Measurements from ENCODE around the gene PHYH. TPM values are rescaled to one million over a fixed set of nuclear protein-coding genes. Genes with fewer than 3 reads are reported as not detected.
"Not testable (repeated sequence)": the region's sequence is repeated elsewhere in the genome, so short reads cannot be mapped to it uniquely, and the experiment has no call there.

Gene PHYH
- total RNA-seq, 1 donor from 2014 or later, result 10.9 TPM

- no peak for DNase-seq
Measured at GRCh38 chr10:13319166-13319565, 19.3 kb upstream of the PHYH start.

- peak; percentile 72 for DNase-seq
Measured at GRCh38 chr10:13317474-13317873, 17.6 kb upstream of the PHYH start.

GRCh38 chr10:13316635-13317311, 16.9 kb upstream of the PHYH start:
- DNase-seq, result no peak

- DNase-seq, result no peak
Measured at GRCh38 chr10:13315361-13315760, 15.5 kb upstream of the PHYH start.

GRCh38 chr10:13311177-13311575, 11.3 kb upstream of the PHYH start:
- no peak for DNase-seq

GRCh38 chr10:13310518-13311176, 10.8 kb upstream of the PHYH start:
- DNase-seq, result no peak

GRCh38 chr10:13309792-13310191, 9.9 kb upstream of the PHYH start:
- no peak for DNase-seq

- no peak for DNase-seq
Measured at GRCh38 chr10:13308096-13308495, 8.2 kb upstream of the PHYH start.

GRCh38 chr10:13306103-13306502, 6.2 kb upstream of the PHYH start:
- DNase-seq, result no peak

- DNase-seq, result no peak
Measured at GRCh38 chr10:13302821-13303555, 3.1 kb upstream of the PHYH start.

- no peak for DNase-seq
Measured at GRCh38 chr10:13298748-13299436, 972 bp downstream of the PHYH start.

- DNase-seq, result no peak
Measured at GRCh38 chr10:13296476-13296875, 3.4 kb downstream of the PHYH start.

GRCh38 chr10:13294784-13295183, 5.1 kb downstream of the PHYH start:
- no peak for DNase-seq

GRCh38 chr10:13291821-13292773, 7.8 kb downstream of the PHYH start:
- no peak for DNase-seq

- no peak for DNase-seq
Measured at GRCh38 chr10:13291061-13291460, 8.8 kb downstream of the PHYH start.

- DNase-seq, result no peak
Measured at GRCh38 chr10:13284050-13284449, 15.8 kb downstream of the PHYH start.

GRCh38 chr10:13282348-13282747, 17.5 kb downstream of the PHYH start:
- DNase-seq, result not testable (repeated sequence)

GRCh38 chr10:13276749-13277365, 23.0 kb downstream of the PHYH start:
- peak; percentile 29 for DNase-seq

- not testable (repeated sequence) for DNase-seq
Measured at GRCh38 chr10:13276146-13276545, 23.7 kb downstream of the PHYH start.

- no peak for DNase-seq
Measured at GRCh38 chr10:13272164-13272571, 27.7 kb downstream of the PHYH start.

- peak; percentile 47 for DNase-seq
Measured at GRCh38 chr10:13271552-13272163, 28.2 kb downstream of the PHYH start.
